HepG2 (cell line): ENCODE data around the gene DDX31. TPM values are rescaled to one million over a fixed set of nuclear protein-coding genes. Genes with fewer than 3 reads are reported as not detected.

ENCODE experiments used
- ATAC-seq: fragments of 200-7000 bp; cut with Tn5 transposase; 3 replicates; pipeline ENCODE4 v1.9.1; 2020; ENCODE audit warnings: mild to moderate bottlenecking, moderate library complexity
- BruUV-seq: library from RNA; stranded (reverse); fragments of 400-500 nt; replicated peaks from 2 replicates; lab custom pipeline; 2021; lab: Mats Ljungman, UMichigan
- CTCF ChIA-PET: fragments of 300-600 bp; formaldehyde crosslinking; extraction: SDS; loops from one replicate; lab custom pipeline; 2021; ENCODE audit warnings: low total read pairs, inconsistent platforms, low intra/inter-chr PET ratio; lab: Yijun Ruan, JAX
- POLR2A ChIA-PET: fragments of 350-600 bp; sonication (Branson Sonifier 250); formaldehyde crosslinking; loops from one replicate; lab custom pipeline; 2020; ENCODE audit warnings: antibody characterized with exemption, inconsistent platforms; lab: Yijun Ruan, JAX
- DNase-seq: peaks from one replicate; pipeline ENCODE4 v3.0.0-alpha.2; 2015; ENCODE audit warnings: low spot score
- FAIRE-seq: peaks from 3 replicates; lab custom pipeline; 2011; peaks lifted over from hg19 to GRCh38; lab: Jason Lieb, UNC
- H2AFZ ChIP-seq: one replicate; pipeline ENCODE4 v1.6.1; 2011; ENCODE audit warnings: low read length, inconsistent platforms
- H3K27ac ChIP-seq: fragments of 300-600 bp; 3 replicates; pipeline ENCODE4 v1.8.0; 2011; ENCODE audit warnings: mixed run types, mild to moderate bottlenecking, mixed read lengths, low read length, inconsistent platforms; ENCODE audit not compliant: insufficient read depth; ENCODE audit errors: extremely low read length
- H3K27me3 ChIP-seq, 2 experiments: fragments of 200-600 bp in 1 of 2; 2 replicates in 1 of 2; 3 replicates in 1 of 2; pipeline versions ENCODE4 v1.6.0 to v1.8.0; 2011; ENCODE audit warnings: low read length in 2 of 2, mild to moderate bottlenecking in 2 of 2, moderate library complexity in 2 of 2, inconsistent platforms in 1 of 2; ENCODE audit not compliant: insufficient read depth in 2 of 2, control insufficient read depth in 1 of 2
- H3K36me3 ChIP-seq, 2 experiments: fragments of 200-600 bp in 1 of 2; replicated peaks in 1 of 2; 2 replicates in 1 of 2; 3 replicates in 1 of 2; pipeline versions ENCODE4 v1.5.1 to v1.8.0; 2011; ENCODE audit warnings: low read length in 2 of 2, inconsistent platforms in 1 of 2; ENCODE audit not compliant: insufficient read depth in 2 of 2, control insufficient read depth in 1 of 2
- H3K4me1 ChIP-seq: 2 replicates; pipeline ENCODE4 v1.5.1; 2012; ENCODE audit warnings: low read length, inconsistent platforms; ENCODE audit not compliant: insufficient read depth
- H3K4me2 ChIP-seq: 2 replicates; pipeline ENCODE4 v1.6.0; 2011; ENCODE audit warnings: low read depth, low read length, inconsistent platforms
- H3K4me3 ChIP-seq, 3 experiments: fragments of 200-600 bp in 1 of 3; sonication (generic), shearing (Covaris generic) in 1 of 3; replicated peaks in 1 of 3; 2 replicates each; pipeline ENCODE4 v1.5.1; 2011 to 2016; ENCODE audit warnings: low read length in 3 of 3, inconsistent platforms in 2 of 3, low read depth in 2 of 3, mild to moderate bottlenecking in 2 of 3, control low read depth in 1 of 3, mixed read lengths in 1 of 3; ENCODE audit not compliant: insufficient read depth in 1 of 3
- H3K79me2 ChIP-seq: one replicate; pipeline ENCODE4 v1.6.1; 2011; ENCODE audit warnings: low read length, inconsistent platforms; ENCODE audit not compliant: insufficient read depth
- H3K9ac ChIP-seq: 2 replicates; pipeline ENCODE4 v1.6.0; 2011; ENCODE audit warnings: mild to moderate bottlenecking, low read depth, low read length, inconsistent platforms; ENCODE audit not compliant: insufficient read depth
- H3K9me3 ChIP-seq: 2 replicates; pipeline ENCODE4 v1.5.1; 2012; ENCODE audit warnings: mild to moderate bottlenecking, low read length
- H4K20me1 ChIP-seq: 2 replicates; pipeline ENCODE4 v1.6.0; 2011; ENCODE audit warnings: inconsistent platforms, mild to moderate bottlenecking, low read length, moderate library complexity; ENCODE audit not compliant: insufficient read depth
- AKNA ChIP-seq: sonication (generic); formaldehyde crosslinking; IDR thresholded peaks from 2 replicates; pipeline ENCODE4 v1.4.0; 2020; ENCODE audit warnings: missing genetic modification reagents, borderline replicate concordance
- ARID2 ChIP-seq: sonication (generic); formaldehyde crosslinking; IDR thresholded peaks from 2 replicates; pipeline ENCODE4 v1.8.1; 2022; ENCODE audit warnings: mild to moderate bottlenecking, missing genetic modification reagents, borderline replicate concordance
- CCDC6 ChIP-seq: sonication (generic); formaldehyde crosslinking; IDR thresholded peaks from 2 replicates; pipeline ENCODE4 v1.8.1; 2022; ENCODE audit warnings: mild to moderate bottlenecking, missing genetic modification reagents, moderate library complexity
- CERS6 ChIP-seq: sonication (generic); formaldehyde crosslinking; IDR thresholded peaks from 2 replicates; pipeline ENCODE4 v1.5.0; 2020; ENCODE audit warnings: missing genetic modification reagents
- EP300 ChIP-seq, 3 experiments: sonication (generic) in 1 of 3; formaldehyde crosslinking in 1 of 3; IDR thresholded peaks; 2 replicates each; pipeline versions ENCODE4 v1.5.1 to v1.6.1; 2011 to 2020; ENCODE audit warnings: low read depth in 2 of 3, low read length in 2 of 3, borderline replicate concordance in 1 of 3, improper control_type of control experiment in 1 of 3, mild to moderate bottlenecking in 1 of 3, missing genetic modification reagents in 1 of 3, moderate library complexity in 1 of 3
- KMT2A ChIP-seq: sonication (generic); formaldehyde crosslinking; IDR thresholded peaks from 2 replicates; pipeline ENCODE4 v1.4.0; 2020; ENCODE audit warnings: missing genetic modification reagents
- MAFF ChIP-seq: IDR thresholded peaks from 2 replicates; pipeline ENCODE4 v1.6.1; 2011; ENCODE audit warnings: low read depth, low read length, improper control_type of control experiment
- MED8 ChIP-seq: sonication (generic); formaldehyde crosslinking; IDR thresholded peaks from 2 replicates; pipeline ENCODE4 v1.8.1; 2023; ENCODE audit warnings: mild to moderate bottlenecking, missing genetic modification reagents; ENCODE audit not compliant: insufficient replicate concordance
- POLR2AphosphoS2 ChIP-seq: IDR thresholded peaks from 2 replicates; pipeline ENCODE4 v1.6.1; 2011; ENCODE audit warnings: low read depth, low read length, improper control_type of control experiment
- RNF2 ChIP-seq: fragments of 450-650 bp; conservative IDR thresholded peaks from 2 replicates; pipeline ENCODE4 v1.6.1; 2016; ENCODE audit warnings: low read depth
- XBP1 ChIP-seq: sonication (generic); formaldehyde crosslinking; IDR thresholded peaks from 2 replicates; pipeline ENCODE4 v1.5.0; 2020; ENCODE audit warnings: missing genetic modification reagents
- ZNF18 ChIP-seq: sonication (generic); formaldehyde crosslinking; IDR thresholded peaks from 2 replicates; pipeline ENCODE4 v1.8.0; 2022; ENCODE audit warnings: mild to moderate bottlenecking, missing genetic modification reagents; ENCODE audit not compliant: insufficient replicate concordance
- ZNF33B ChIP-seq: sonication (generic); formaldehyde crosslinking; IDR thresholded peaks from 2 replicates; pipeline ENCODE4 v1.5.1; 2020; ENCODE audit warnings: mild to moderate bottlenecking, missing genetic modification reagents
- ZNF720 ChIP-seq: sonication (generic); formaldehyde crosslinking; IDR thresholded peaks from 2 replicates; pipeline ENCODE4 v1.4.0; 2020; ENCODE audit warnings: missing genetic modification reagents
- ZNF773 ChIP-seq: sonication (generic); formaldehyde crosslinking; IDR thresholded peaks from 2 replicates; pipeline ENCODE4 v1.4.0; 2020; ENCODE audit warnings: missing genetic modification reagents, borderline replicate concordance
- WGBS: methylation state at CpG from one replicate; pipeline ENCODE4 v1.1.6; 2017; ENCODE audit warnings: low lambda C conversion rate; 5-methylcytosine and 5-hydroxymethylcytosine counted together
- in situ Hi-C: cut with HindIII; loops from 2 replicates; pipeline ENCODE4 v1.10.0; 2017; ENCODE audit warnings: low pct_unique_long_range_greater_than_20kb; ENCODE audit not compliant: extremely low pct_ligation_motif_present
- intact Hi-C: fragments of 100-400 bp; cut with micrococcal nuclease; formaldehyde crosslinking; loops from one replicate; pipeline ENCODE4 v1.10.0; 2022; ENCODE audit not compliant: unreplicated experiment
- polyA plus RNA-seq, 8 experiments: library from polyadenylated mRNA; depleted of rRNA in 3 of 8; stranded (reverse) in 7 of 8; unstranded in 1 of 8; fragments of >200 nt; fragmentation: Illumina TruSeq in 4 of 8; extraction: Trizol in 4 of 8; gene quantifications; 2 replicates each; pipeline versions ENCODE4 v1.2.1 to v1.2.3, GENCODE V29; 2011 to 2016; ENCODE audit warnings: low read depth in 4 of 8, missing spikeins in 1 of 8, mixed read lengths in 1 of 8; ENCODE audit not compliant: insufficient read depth in 1 of 8
- total RNA-seq, 5 experiments: library from RNA; depleted of rRNA; stranded (reverse); fragments of >200 nt; fragmentation: Illumina TruSeq; extraction: Trizol; gene quantifications; 2 replicates each; pipeline ENCODE4 v1.2.3, GENCODE V29; 2016; ENCODE audit warnings: low read depth in 1 of 5

Gene DDX31
- total and polyA plus RNA-seq, 2 of the 13 experiments (the other 11 are each of a cell fraction or from before 2014, with no cell fraction given): 11.4 to 16.3 TPM

- TF ChIP-seq ZNF773 (CRISPR knock-in tag): no peak
- no peak for TF ChIP-seq AKNA (CRISPR knock-in tag)
Measured at GRCh38 chr9:132681561-132681960, 11.8 kb upstream of the DDX31 start (continued).

- Histone ChIP-seq H3K36me3 (peaks cover 25 to 50% of the 10 kb centered on the region in 2 experiments), H3K9ac (no peak overlapping the region), H4K20me1 (peaks cover 9% of the 10 kb centered on the region; the same call in 1 of the 2 replicates), H3K4me1 (no peaks in the 10 kb centered on the region), H2AFZ (no peak overlapping the region), H3K9me3 (no peaks in the 10 kb centered on the region), H3K27ac (no peak overlapping the region), H3K27me3 (no peaks in the 10 kb centered on the region), H3K4me3 (no peak overlapping the region), H3K79me2 (peaks cover 42% of the 10 kb centered on the region), H3K4me2 (no peak overlapping the region)
- BruUV-seq: no TSS peak
- DNase-seq (no peak), ATAC-seq (no peak), FAIRE-seq (no peak)
- ChIA-PET CTCF (no interaction called here), POLR2A (no interaction called here)
- WGBS: 93% methylated on average over 3 of the region's 3 CpGs
- intact Hi-C loops: no loop called here
- in situ Hi-C loops: no loop called here
- no peak for TF ChIP-seq RNF2
- TF ChIP-seq MED8: no peak
- TF ChIP-seq KMT2A (CRISPR knock-in tag): no peak
- TF ChIP-seq ARID2 (CRISPR knock-in tag): no peak
- TF ChIP-seq XBP1 (CRISPR knock-in tag): no peak
- no peak for TF ChIP-seq POLR2AphosphoS2
- TF ChIP-seq CCDC6 (CRISPR knock-in tag): no peak
- TF ChIP-seq MAFF: no peak
- no peak for TF ChIP-seq ZNF33B (CRISPR knock-in tag)
- no peak for TF ChIP-seq CERS6 (CRISPR knock-in tag)
- TF ChIP-seq ZNF18 (CRISPR knock-in tag): no peak
- TF ChIP-seq EP300 (IDR thresholded peaks at IDR 0.05; ENCODE audit: low read depth in 2 of 2, low read length in 2 of 2): no peak
- no peak for TF ChIP-seq EP300 (CRISPR knock-in tag; IDR thresholded peaks at IDR 0.05; ENCODE audit: borderline replicate concordance)
- TF ChIP-seq ZNF720 (CRISPR knock-in tag): no peak
Measured at GRCh38 chr9:132679946-132680625, 10.3 kb upstream of the DDX31 start.
